ENCODE results near the gene NDUFB6. TPM values are rescaled to one million over a fixed set of nuclear protein-coding genes. Genes with fewer than 3 reads are reported as not detected.

Gene NDUFB6
- total and polyA plus RNA-seq, 9 of the 15 experiments (the other 6 are each of a cell fraction or from before 2014, with no cell fraction given) = 26.5 to 88.1 (median 64.0) TPM

- TF ChIP-seq E2F8 (IDR thresholded peaks at IDR 0.05; ENCODE audit: low read depth, partially characterized antibody) (peak; percentile 78), CSDE1 (IDR thresholded peaks at IDR 0.05) (peak in 1 of 2 experiments; percentile 14; a peak in 1 of 4 replicates), TSC22D4 (tag; IDR thresholded peaks at IDR 0.05) (no peak), ZKSCAN1 (IDR thresholded peaks at IDR 0.05; ENCODE audit: low read depth, low read length) (0 out of 2 replicates have a peak, but pooled peaks have one; percentile 26), DACH1 (IDR thresholded peaks at IDR 0.05; ENCODE audit: partially characterized antibody) (no peak), FOXA3 (CRISPR knock-in tag; conservative IDR thresholded peaks at IDR 0.05 in 1 of 2, IDR thresholded peaks at IDR 0.05 in 1 of 2) (no peak), KDM5B (IDR thresholded peaks at IDR 0.05; ENCODE audit: insufficient replicate concordance, low read depth, low read length) (peak; percentile 68), FOXK2 (conservative IDR thresholded peaks at IDR 0.05 in 1 of 2, IDR thresholded peaks at IDR 0.05 in 1 of 2; ENCODE audit: low read depth in 2 of 2) (peak; percentile 43 to 54; a peak in 2 of 4 replicates), CEBPB (tag; IDR thresholded peaks at IDR 0.05) (peak; percentile 83), CC2D1A (IDR thresholded peaks at IDR 0.05) (no peak), ELF1 (tag; IDR thresholded peaks at IDR 0.05) (peak; percentile 70; the same call in 1 of the 2 replicates), LEF1 (IDR thresholded peaks at IDR 0.05) (0 out of 2 replicates have a peak, but pooled peaks have one; percentile 20), ATF1 (CRISPR knock-in tag; IDR thresholded peaks at IDR 0.05) (peak; percentile 86), ATF1 (tag; IDR thresholded peaks at IDR 0.05) (peak; percentile 97), NR1H2 (CRISPR knock-in tag; IDR thresholded peaks at IDR 0.05) (no peak), CREM (IDR thresholded peaks at IDR 0.05; ENCODE audit: low read depth) (peak; percentile 99), MXI1 (IDR thresholded peaks at IDR 0.05; ENCODE audit: low read depth, low read length) (no peak), SIN3B (IDR thresholded peaks at IDR 0.05; ENCODE audit: low read depth) (peak; percentile 87), CXXC5 (CRISPR knock-in tag; IDR thresholded peaks at IDR 0.05) (peak; percentile 70), RB1 (IDR thresholded peaks at IDR 0.05; ENCODE audit: low read depth) (0 out of 2 replicates have a peak, but pooled peaks have one; percentile 18), DIDO1 (tag; IDR thresholded peaks at IDR 0.05; ENCODE audit: low read depth) (peak; percentile 84), EGR1 (conservative IDR thresholded peaks at IDR 0.05) (peak; percentile 93), PHF20 (IDR thresholded peaks at IDR 0.05; ENCODE audit: partially characterized antibody) (peak; percentile 90), RNF2 (IDR thresholded peaks at IDR 0.05) (peak; percentile 46; the same call in 1 of the 2 replicates), POLR2H (tag; IDR thresholded peaks at IDR 0.05; ENCODE audit: low read depth) (peak; percentile 67), MYC (IDR thresholded peaks at IDR 0.05; ENCODE audit: low read depth, low read length) (peak; percentile 56), MYC (CRISPR knock-in tag; IDR thresholded peaks at IDR 0.05; ENCODE audit: borderline replicate concordance, low read depth) (no peak), E2F6 (IDR thresholded peaks at IDR 0.05; ENCODE audit: borderline replicate concordance in 1 of 2, extremely low read depth in 1 of 2, insufficient read depth in 1 of 2, insufficient read length in 1 of 2, low read depth in 1 of 2, low read length in 1 of 2, poor library complexity in 1 of 2, severe bottlenecking in 1 of 2) (peak; percentile 65 to 71)
Measured at GRCh38 chr9:32572900-32573523, at the start of gene NDUFB6 (continued).
